GM21423 (cell line): ENCODE data around the gene LUZP1.

Experiments used
- ATAC-seq: cut with Tn5 transposase; IDR thresholded peaks from one replicate; pipeline ENCODE4 v1.9.1; 2021; ENCODE audit warnings: mild to moderate bottlenecking, moderate library complexity; ENCODE audit not compliant: unreplicated experiment

LUZP1 gene

GRCh38 chr1:23091545-23091944 lies 77.1 kb downstream of the LUZP1 start:
- no peak for ATAC-seq

- no peak for ATAC-seq
Observed at GRCh38 chr1:23090056-23090455, 78.6 kb downstream of the LUZP1 start.

GRCh38 chr1:23088027-23088426 lies 80.6 kb downstream of the LUZP1 start:
- no peak for ATAC-seq

DNA sequence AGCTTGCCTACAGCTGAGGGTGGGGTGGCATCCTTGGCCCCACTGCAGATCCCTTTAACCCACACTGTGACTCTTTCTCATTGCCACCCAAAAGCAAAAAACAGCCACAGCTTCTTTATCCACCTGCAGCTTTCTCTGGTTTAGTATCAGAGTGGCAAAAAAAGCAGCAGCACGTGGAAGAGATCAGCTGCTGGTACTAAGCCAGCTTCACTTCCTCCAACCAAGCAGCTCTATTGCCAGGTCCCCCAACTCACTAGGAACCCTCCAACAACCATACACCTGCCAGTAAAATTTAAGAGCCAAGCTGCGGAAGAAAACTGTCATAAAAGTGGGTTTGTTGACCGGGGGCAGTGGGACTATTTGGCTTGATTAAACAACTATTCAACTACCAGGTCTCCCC lies 83.0 kb downstream of the LUZP1 start:
- no peak for ATAC-seq

DNA sequence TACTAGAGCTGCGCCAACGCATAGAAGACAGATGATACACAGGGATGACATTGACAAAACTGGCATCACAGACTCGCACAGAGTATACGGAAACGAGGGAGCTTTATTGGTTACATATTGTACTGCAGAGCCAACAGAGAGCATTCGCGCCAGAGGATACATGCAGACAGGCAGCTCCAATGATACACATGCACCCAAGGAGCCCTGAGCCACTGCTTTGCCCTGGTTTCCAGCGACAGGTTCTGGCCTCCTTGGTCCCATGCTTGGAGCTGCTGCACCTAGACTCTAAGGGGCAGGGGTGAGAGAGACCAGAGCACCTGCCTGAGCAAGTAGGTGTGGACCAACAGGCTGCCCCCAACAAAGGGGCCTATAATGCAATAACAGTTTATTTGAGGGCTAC lies 83.8 kb downstream of the LUZP1 start:
- ATAC-seq: no peak

GRCh38 chr1:23083714-23084480 lies 84.8 kb downstream of the LUZP1 start:
- no peak for ATAC-seq

- ATAC-seq: no peak
Observed at GRCh38 chr1:23081376-23081775, 87.3 kb downstream of the LUZP1 start.

DNA sequence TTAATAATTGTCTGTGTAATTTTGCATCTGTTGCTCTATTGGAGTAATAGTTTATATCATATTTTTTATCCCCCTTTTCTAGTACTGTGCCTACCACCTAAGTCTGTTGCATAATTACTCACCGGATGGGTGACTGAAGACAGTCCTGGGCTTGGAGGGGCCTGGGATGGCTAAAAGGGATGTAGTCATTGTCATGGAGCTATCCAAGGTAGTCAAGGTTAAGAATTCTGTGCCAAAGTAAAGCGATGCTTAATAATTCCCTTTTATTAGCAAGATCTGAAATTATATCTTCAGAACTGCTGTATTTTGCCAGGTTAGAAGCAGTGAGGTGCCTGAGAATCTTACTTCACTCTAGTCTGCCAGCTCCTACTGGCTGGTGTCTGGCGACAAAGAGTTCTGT lies 87.8 kb downstream of the LUZP1 start:
- no peak for ATAC-seq

DNA sequence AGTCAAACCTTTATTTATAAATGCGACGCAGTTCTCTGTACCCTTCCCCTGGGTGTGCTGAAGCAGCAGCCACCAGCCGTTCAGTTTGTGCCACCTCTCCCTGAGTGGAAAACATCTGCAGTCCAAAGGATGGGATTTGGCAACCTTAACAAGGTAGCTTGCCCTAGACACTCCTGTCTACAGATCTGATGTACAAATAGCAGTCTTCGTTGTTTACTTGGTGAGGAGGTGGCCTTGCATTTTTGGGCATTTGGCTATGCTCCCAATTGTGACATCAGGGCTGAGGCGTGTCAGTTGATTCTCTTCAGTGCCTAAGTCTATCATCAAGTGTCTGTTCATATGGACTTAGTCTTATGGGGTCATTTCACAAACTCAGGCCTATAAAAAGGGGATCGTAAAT lies 89.6 kb downstream of the LUZP1 start:
- ATAC-seq: no peak

DNA sequence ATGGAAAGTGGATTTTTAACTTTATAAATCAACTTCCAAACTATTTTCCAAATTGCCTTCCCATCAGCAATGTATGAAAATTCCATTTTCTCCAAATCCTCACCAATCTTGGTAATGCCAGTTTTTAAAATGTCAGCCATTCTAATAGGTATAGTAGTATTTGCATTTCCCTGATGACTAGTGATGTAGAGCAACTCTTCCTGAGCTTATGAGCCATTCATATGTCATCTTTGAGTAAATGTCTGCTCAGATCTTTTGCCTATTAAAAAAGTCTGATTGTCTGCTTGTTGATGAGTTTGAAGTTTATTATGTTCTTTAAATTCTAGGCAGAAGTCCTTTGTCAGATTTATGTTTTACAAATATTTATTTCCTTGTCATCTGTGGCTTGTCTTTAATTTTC lies 94.6 kb downstream of the LUZP1 start:
- ATAC-seq: no peak

GRCh38 chr1:23069675-23070074 lies 99.0 kb downstream of the LUZP1 start:
- ATAC-seq: no peak

DNA sequence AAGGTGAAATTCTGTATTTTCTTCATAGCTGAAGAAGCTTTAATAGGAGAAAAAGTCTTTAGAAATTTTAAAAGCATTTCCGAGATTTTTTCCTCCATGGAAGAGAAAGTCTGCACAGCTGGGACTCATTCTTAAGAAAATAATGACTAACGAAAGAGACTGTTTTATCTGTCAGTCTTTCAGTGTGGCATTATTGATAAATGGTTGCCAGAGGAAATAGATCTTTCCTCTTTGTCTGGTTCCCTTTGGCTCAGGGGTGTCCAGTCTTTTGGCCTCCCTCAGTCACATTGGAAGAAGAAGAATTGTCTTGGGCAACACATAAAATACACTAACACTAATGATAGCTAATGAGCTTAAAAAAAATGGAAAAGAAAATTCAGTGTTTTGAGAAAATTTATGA lies 99.5 kb downstream of the LUZP1 start:
- no peak for ATAC-seq

GRCh38 chr1:23066075-23066474 lies 102.6 kb downstream of the LUZP1 start:
- ATAC-seq: no peak

DNA sequence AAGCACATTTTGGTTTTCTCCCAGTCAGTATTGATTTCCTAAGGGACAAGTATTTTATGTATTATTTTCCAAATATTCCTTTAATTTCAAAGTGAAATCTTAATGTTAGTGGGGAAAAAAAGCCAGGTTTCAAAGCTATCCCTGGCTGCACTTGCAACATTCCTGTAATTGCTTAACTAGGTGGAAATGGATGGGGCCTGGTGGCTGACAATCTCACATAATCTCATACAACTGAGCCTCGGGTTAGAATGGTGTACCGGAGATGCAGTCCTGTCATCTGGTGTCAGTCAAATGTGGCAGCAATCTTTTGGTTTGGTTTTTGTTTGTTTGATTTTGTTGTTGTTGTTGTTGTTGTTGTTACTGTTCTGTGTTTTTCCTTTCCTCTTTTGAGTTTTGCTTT lies 103.3 kb downstream of the LUZP1 start:
- no peak for ATAC-seq

DNA sequence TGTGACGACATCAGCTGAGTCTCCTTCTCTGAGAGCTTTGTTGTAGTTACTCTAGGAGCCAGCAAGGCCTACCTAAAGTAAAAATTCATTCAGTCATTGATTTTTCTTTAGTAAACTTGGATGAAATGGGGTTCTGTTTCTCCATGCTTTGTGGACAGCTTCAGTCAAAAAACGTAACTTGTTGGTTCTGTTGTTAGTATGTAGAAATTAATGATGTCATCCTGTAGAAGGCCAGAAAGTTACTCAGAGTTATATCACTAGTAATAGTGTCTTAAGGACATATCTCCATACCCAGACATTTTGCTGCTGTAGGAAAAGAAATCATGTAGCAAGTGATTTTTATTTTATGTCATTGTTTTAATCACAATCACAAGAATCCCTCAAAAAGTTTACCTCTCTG lies 106.4 kb downstream of the LUZP1 start:
- ATAC-seq: no peak

DNA sequence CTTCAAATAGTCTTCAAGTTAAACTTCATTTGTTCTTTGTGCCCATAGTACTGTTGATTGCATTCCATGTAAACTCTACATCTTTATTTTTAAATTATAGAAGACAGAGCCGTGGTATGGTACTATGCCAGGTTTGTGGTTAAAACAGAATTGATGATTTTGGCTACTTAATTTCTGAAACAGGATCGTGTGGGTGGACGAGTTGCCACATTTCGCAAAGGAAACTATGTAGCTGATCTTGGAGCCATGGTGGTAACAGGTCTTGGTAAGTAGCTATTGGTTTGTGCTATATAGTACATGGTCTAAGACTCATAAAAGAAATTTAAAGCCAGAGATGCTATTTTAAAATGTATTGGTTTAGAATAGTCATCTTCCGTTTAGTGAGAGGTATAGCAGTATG lies 111.4 kb downstream of the LUZP1 start:
- ATAC-seq: no peak

- ATAC-seq: no peak
Observed at GRCh38 chr1:23051290-23051909, 117.3 kb downstream of the LUZP1 start.

DNA sequence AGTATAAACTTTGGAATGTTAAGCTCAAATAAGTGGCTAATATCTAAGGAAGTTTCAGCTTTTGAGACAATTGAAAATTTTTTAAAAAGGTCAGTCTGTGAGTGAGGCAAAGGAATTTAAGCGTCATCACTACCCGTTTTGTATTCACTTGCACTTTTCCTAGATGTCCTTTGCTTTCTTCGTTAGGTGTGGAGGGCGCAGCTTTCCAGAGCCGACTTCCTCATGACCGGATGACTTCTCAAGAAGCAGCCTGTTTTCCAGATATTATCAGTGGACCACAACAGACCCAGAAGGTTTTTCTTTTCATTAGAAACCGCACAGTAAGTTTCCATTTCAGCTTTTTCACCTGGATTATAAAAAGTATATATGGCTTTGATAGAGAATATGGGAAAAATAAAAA lies 118.5 kb downstream of the LUZP1 start:
- no peak for ATAC-seq

GRCh38 chr1:23044035-23044434 lies 124.6 kb downstream of the LUZP1 start:
- no peak for ATAC-seq

- ATAC-seq: no peak
Observed at GRCh38 chr1:23040509-23040908, 128.1 kb downstream of the LUZP1 start.

DNA sequence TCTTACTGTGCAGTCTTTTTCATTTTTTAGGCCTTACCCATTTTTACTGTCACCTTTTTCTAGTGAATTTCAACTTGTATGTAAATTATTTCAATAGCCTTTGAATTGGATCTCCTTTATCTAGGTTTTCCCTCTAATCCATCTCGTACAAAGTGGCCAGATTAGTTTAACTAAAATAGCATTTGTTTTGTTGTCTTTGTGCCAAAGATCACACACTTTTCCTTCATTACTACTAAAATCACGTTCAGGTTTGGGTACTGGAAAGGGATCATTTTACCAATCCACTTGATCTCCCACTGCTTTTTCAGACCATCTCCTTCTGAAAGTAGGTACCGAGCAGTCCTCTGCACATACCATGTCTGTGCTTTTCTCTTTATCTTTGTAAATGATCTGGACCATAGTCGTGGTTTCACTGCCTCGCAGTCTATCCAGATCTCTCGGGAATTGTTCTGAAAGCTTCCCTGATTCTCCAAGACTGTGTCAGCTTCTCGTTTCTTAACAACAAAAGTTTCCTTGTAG lies 129.3 kb downstream of the LUZP1 start:
- ATAC-seq: no peak

- no peak for ATAC-seq
Observed at GRCh38 chr1:23037081-23037740, 131.4 kb downstream of the LUZP1 start.
